Astrocyte of the cerebellum (primary cell): ENCODE data around the gene SLC27A4.
A peak's percentile ranks its signal among the peaks of the same experiment; 100 is the strongest.

Source experiments
- DNase-seq: peaks from one replicate; pipeline ENCODE4 v3.0.0-alpha.2; 2011; ENCODE audit warnings: low read depth
- H3K4me3 ChIP-seq: 2 replicates; pipeline ENCODE4 v1.5.1; 2011; ENCODE audit warnings: mild to moderate bottlenecking, low read depth, low read length, moderate library complexity
- CTCF ChIP-seq: IDR thresholded peaks from 2 replicates; pipeline ENCODE4 v1.5.1; 2012; ENCODE audit warnings: low read length, low read depth, moderate library complexity, mild to moderate bottlenecking; ENCODE audit errors: missing control alignments
- in situ Hi-C: cut with HindIII; loops from 2 replicates; pipeline ENCODE4 v1.10.0; 2017; ENCODE audit warnings: low sequenced_read_pairs

SLC27A4 gene

GRCh38 chr9:128404560-128404959 lies 64.2 kb downstream of the SLC27A4 start:
- TF ChIP-seq CTCF: no peak
- in situ Hi-C loops: no loop called here
- DNase-seq: no peak
- no peak overlapping the region for H3K4me3 ChIP-seq

DNA sequence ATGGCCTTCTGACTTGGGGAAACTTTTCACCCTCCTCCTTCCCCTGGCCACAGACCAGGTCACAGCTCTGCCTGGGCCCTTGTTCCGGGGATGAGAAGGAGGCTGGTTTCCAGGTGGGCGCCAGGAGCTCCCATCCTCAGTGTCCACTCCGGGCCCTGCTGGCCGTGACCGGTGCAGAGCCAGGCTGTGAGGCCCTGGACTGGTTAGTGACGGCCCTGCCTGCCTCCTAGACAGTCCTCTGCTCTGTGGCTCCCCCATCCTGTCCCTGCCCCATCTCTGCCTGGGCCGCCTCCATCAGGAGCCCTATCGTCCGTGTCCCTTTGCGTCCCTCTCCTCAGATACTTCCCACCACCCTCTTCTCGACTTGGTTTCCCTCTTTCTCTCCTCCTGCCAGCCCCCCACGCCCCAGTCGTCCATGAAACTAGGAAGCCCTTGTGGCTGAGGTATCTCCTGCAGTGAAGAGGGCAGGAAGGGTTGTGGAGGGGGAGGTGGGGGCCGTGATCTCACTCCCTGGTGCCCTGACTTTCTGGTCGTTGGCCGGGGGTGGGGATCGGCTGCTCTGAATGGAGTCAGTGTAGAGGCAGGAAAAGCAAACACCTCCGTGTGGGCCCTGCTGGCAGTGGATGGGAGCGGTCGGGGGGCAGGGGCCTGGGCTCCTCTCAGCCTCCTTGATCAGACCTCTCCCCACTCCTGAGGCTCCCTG lies 64.9 kb downstream of the SLC27A4 start:
- H3K4me3 ChIP-seq: no peak overlapping the region
- DNase-seq: no peak
- in situ Hi-C loops: no loop called here
- TF ChIP-seq CTCF: no peak

- DNase-seq: no peak
- TF ChIP-seq CTCF: no peak
- H3K4me3 ChIP-seq: no peak overlapping the region
- in situ Hi-C loops: no loop called here
These were observed 65.4 kb downstream of the SLC27A4 start for GRCh38 chr9:128405780-128406171.

- no peak overlapping the region for H3K4me3 ChIP-seq
- TF ChIP-seq CTCF: no peak
- in situ Hi-C loops: no loop called here
- peak; percentile 19 for DNase-seq
These were observed 66.6 kb downstream of the SLC27A4 start for GRCh38 chr9:128406848-128407391.

- DNase-seq: no peak
- in situ Hi-C loops: no loop called here
- H3K4me3 ChIP-seq: no peak overlapping the region
- no peak for TF ChIP-seq CTCF
These were observed 68.7 kb downstream of the SLC27A4 start for GRCh38 chr9:128408963-128409431.

DNA sequence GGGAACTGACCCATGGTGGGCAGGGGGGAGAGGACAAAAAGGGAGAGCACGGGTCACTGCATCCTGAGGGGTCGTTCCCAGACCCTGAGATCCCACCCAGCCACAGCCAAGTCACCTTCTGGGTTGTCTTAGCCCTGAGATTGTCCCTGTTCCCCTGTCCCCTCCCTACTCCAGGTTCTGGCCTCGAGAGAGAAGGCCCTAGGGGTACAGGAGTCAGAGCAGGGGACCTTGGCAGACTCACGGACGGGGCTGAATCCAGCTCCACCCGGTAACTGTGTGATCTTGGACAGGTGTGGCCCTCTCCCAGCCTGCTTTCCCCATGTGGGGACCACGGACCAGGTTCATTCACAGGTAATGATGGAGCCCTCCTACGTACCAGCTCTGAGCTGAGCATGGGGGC lies 69.1 kb downstream of the SLC27A4 start:
- no peak for TF ChIP-seq CTCF
- no peak for DNase-seq
- H3K4me3 ChIP-seq: no peak overlapping the region
- in situ Hi-C loops: no loop called here
